ENCODE data around the gene CACNA1D.

CACNA1D gene

DNA sequence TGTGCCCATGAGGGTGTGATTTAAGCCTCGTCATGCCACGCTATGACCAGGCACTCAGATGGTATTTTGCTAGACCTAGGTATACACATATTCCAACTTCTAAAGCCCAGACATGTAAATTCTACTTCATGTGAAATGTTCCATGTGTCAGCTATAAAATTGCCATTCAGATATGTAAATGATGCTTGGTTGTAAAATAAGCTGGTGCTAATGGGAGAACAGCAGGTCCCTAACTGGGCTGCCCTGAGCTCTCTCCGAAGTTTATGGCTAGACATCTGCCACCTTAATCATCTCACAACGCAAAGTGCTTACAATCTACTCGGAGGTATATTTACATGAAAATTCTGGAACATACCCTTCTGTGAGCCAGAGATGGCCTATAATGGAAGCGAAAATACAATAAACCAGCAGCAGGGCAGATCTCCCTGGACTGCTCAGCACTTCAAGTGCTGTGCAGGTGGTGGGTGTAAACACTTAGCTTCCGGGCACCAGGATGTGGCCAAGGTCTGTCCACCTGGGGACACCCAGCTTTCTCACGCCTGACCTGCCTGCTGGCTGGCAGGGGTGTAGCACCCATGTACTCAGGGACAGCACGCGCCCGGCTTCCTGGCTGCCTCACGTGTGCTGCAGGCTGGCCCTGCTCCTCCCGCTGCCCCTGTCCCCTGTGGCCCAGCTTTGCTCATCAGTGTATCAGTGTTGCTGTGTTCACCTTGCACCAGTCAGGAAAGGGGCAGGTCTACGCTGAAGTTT lies 269.8 kb downstream of the CACNA1D start:
- peak; percentile 16 for DNase-seq

DNA sequence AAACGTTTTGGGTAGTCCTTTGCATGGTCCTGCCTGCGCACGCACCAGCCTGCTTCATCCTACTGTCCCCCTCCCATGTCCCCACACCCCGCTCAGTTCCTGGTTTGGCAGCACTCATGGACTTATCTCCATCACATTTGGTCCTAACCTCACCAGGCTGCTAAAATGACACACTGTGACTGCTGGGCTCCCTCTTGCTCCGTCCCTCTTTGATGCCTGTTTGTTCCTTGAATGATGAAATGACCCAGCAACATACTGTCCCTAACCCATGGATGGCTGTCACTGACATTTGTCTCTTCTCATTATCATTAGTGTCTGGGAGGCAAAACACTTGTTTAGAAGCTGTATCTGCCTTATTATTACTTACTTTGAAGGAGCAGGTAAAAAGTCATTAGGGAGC lies 271.3 kb downstream of the CACNA1D start:
- DNase-seq: no peak

DNA sequence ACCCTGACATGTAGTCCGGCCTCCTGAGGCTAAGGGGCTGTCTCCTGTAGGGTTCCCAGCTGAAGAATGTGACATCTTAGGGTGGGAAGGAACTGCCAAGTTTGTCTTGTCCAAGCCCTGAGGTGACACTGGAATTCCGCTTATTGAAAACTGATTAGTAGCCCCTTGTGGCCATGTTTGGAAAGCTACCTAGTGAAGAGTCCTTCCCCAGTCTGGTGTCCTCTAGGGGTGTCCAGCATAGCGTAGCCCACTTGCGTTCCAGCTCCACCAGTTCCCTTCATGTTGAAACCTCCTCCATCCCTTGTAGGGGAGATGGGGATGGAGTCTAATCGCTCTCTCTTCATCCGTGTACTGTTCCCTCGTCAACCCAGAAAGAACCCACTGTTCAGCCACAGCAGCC lies 272.3 kb downstream of the CACNA1D start:
- no peak for DNase-seq

DNA sequence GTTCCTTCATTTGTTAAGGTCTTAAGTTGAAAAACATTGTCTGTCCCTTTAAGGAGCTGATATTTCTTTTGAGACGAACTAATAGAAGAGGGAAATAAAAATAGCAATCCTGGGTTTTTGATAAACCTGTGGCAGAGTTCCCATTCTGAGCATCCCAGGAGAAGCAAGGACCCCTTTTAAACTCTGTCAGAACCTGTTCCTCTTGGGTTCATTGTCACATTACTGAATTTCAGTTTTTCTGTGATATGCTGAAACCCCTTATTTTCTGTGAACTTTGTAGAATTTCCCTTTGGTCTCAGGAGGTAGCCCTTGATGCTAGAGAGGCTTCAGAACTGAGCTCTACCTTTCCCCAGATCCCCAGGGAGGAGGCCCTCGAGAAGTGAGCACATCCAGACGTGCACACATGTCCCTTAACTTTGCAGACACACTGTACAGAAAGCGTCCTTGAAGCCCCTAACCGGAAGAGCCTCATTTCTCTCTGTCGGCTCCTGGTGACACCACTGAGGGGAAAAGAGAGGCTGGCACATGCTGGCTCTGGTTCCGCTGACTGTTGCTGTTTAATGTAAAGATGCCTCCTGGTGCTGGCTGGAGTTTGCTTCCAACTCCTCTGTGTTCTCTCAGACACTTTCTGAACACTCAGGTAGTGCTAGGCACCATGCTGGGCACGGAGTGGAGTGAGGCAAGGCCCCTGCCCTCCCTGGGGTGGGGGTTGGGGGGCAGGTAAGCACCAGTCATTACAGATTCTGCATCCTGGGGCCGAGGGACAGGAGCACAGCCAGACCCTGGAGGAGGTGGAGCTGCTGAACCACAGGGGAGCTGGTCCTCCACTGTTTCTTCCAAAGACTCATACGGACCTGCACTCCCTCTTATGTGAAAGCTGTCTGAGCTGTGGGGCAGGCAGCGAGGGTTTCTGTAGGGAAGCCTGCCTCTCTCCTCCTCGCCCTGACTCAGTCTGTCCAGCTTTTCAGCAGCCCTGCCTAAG lies 274.4 kb downstream of the CACNA1D start:
- DNase-seq: no peak

DNA sequence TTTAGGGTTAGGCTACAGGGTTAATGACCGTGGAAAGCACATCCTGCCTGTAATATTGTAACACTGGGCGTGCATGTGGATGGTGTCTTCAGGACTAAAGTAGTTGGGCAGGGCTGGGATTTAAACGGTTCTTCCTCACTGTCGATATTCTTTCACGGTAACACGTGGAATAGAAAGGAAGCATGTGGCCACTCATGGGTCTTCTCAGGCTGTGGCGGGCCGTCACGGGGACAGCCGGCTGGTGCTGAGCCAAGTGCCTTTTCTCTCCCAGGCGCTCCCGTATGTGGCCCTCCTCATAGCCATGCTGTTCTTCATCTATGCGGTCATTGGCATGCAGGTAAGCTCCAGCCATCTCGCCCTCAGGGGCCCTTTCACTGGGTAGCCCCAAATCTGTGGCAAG lies 278.2 kb downstream of the CACNA1D start:
- DNase-seq: no peak

DNA sequence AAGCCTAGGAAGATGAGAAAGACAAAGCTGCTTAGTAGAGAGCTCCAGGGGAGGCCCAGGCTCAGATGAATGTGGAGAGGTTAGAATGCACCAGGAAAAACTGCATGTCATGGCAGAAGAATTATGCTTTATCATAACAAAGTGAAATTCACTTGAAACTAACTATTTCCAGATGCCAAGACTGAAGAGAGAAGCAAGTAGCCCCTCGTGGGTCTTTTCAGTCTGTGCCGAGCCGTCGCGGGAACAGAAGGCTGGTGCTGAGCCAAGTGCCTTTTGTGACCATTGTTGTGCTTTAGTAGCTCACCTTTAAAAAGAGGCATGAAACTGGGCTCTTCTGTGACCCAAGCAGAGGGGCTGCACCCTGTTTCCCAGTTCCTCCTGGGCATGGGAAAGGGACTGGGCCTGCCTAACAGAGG lies 278.6 kb downstream of the CACNA1D start:
- no peak for DNase-seq

DNA sequence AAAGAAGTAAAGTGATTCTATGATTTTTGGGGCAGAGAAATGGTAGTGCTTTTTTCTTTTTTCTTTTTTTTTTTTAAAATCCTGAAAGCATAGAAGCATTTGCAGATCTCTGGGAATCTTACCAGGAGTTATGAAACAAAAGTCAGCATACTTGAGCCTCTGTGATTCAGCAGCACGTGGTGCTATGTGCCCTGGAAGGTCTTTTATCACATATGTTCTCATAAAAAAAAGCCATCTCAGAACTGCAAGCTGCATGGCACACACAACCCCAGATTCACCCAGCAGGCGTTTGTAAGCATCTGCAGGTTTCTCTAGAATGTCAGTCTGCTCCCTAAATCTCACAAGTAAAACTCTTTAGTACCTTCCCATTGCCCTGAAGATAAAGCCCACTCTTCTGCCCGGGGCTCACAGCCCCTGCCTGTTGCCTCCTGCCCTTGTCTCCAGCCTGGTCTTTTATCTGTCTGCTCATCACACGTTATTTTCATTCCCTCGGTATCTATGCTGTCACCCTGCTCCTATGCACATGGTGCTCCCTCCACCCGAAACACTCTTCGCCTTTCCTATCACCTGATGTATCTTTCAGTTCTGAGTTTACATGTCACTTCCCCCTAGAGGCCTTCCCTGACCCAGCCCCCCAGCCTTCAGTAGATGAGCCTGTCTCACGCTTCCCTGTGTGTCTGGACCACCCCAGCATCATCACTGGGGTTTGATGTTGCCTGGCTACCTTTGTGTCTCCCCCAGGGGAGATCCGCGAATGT lies 279.4 kb downstream of the CACNA1D start:
- no peak for DNase-seq

DNA sequence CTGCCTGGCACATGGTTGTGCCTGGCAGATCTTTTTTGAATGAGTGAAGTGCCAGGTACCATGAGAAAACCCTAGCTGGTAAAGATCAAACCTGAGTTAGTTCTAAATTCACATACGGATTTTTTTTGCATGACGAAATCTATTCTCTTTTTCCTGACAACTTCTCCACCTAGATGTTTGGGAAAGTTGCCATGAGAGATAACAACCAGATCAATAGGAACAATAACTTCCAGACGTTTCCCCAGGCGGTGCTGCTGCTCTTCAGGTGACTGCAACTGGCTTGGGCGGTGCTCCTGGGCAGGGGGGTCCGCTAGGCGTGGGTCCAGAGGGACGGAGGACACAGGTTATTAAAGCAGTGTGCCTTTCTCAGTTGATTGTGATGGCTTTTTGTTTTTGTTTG lies 280.0 kb downstream of the CACNA1D start:
- no peak for DNase-seq

DNA sequence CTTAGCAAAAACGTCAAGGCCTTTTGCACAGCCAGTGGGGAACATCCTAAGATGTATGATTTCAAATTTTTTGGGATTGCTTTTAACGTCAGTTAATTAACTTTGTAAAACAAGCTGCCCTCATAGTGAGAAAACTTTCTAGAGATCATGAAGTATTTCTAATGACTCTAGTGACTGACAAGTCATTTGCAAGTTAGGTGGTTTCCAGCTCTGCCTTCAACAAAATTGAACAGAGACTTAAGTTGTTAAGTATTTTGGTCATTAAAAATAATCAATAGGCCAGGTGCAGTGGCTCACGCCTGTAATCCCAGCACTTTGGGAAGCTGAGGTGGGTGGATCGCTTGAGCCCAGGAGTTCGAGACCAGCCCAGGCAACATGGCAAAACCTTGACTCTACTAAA lies 280.6 kb downstream of the CACNA1D start:
- no peak for DNase-seq

DNA sequence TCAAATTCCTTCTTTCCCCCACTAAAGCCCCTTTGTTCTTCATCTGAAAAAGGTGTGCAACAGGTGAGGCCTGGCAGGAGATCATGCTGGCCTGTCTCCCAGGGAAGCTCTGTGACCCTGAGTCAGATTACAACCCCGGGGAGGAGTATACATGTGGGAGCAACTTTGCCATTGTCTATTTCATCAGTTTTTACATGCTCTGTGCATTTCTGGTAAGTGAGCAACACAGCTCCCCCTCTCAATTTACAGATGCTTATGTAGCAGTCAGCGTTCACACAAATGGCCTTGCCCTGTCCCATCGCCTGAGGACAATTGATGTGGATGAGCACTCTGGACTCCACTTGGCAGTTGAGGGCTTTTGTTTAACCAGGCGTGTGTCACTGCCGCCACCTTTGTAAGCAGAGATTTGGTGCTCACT lies 281.4 kb downstream of the CACNA1D start:
- DNase-seq: no peak

DNA sequence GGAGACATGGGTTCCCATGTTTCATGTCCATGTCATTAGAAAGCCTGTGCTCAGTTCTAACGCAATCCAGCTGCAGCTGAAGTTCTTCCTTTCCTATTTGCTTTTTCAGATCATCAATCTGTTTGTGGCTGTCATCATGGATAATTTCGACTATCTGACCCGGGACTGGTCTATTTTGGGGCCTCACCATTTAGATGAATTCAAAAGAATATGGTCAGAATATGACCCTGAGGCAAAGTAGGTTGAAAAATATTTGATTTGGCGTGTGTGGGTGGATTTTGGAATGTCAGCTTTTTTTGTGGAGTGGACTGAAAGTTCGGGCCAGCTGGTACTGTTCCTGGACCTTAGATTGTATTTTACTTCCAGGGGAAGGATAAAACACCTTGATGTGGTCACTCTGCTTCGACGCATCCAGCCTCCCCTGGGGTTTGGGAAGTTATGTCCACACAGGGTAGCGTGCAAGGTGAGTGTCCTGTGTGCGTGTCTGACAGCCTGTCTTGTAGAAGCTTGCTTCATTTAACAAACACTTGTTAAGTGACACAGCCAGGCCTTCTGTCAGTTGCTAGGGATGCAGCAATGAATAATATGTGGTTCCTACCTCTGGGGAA lies 282.2 kb downstream of the CACNA1D start:
- DNase-seq: no peak

DNA sequence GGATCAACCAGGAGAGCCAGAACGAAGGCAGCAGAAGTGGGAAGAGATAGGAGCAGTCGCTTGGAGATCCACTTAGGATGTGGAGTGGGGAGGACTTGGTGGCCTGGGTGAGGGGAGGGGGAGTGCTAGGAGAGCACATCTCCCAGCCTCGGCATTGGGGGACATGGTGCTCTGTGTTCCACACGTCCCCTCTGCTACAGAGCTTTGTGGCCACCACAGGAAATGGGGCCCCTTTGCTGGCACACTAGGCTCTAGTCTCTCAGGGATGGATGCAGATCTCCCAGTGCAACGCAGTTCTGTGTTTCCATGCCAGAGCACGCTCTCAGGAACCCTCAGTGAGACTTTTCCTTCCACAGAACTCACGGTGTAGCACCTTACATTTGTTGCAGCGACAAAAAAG lies 283.1 kb downstream of the CACNA1D start:
- no peak for DNase-seq

DNA sequence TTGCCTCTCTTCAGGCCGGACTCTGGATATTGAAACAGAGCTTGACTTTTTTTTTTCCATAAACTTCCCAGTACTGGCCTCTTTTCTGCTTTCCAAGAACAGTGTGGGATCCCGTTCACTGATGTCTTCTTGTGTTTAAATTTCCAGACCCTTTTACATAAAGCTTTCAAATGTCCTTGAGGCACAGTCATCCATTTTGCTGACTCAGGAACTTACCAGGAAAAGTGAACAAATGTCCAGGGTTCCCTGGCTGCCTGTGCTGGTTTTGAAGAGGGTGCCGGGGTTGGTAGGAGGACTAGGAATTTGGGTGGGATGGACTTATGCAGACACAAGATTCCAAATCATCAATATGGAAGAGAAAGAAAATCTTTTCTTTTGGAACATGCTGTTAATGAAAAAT lies 283.7 kb downstream of the CACNA1D start:
- DNase-seq: no peak

DNA sequence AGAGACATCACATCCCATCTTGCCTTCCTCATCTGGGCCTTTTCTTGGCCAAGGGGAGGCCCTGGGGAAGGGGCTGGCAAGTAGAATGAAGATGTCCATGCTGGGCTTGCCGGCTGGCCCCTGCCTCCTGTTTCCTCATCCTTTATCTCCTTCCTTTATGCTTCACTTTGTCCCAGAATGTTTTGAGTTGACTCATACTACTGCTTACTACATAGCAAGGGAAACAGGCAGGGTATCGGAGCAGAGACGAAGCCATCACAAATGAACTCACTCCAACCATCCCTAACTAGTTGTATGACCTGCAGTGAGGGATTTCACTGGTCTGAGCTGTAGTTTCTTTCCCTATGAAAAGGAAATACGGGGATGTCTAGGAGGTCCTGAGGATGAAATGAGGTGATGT lies 285.8 kb downstream of the CACNA1D start:
- no peak for DNase-seq

DNA sequence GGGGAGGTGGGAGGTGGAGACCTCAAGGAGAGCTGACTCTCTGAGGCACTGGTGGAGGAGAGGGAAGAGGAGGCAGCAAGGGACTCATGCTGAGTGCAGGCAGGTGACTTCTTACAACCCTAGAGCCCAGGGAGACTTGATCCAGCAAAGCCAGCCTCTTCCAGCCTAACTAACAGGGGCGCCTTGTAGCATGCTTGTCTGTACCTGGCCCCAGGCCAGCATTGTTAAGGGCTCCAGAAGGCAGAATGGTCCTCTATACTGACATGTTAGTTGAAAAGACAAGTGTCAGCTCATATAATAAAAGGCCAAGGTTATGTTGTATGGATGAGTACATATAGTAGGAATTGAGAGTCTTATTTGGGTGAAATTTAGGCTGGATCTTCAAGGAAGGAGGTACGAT lies 286.4 kb downstream of the CACNA1D start:
- DNase-seq: no peak

DNA sequence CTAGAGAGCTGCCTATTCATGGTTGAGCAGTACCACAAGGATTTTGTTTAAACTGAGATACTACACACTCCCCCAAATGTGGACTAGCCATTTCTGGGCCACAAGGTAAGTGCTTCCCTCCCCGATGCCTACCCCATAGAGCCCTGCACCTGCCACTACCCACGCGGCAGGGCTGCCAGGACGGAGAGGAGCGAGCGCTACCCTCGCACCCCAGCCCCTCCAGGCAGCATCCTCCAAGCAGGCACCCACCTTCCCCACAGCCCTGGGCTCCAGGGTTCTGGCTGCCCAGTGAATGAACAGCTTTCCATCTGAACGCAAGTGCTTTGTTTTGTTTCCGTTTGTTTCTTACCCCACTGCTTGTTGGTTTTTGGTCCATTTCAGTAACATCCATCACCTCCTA lies 292.6 kb downstream of the CACNA1D start:
- DNase-seq: no peak

DNA sequence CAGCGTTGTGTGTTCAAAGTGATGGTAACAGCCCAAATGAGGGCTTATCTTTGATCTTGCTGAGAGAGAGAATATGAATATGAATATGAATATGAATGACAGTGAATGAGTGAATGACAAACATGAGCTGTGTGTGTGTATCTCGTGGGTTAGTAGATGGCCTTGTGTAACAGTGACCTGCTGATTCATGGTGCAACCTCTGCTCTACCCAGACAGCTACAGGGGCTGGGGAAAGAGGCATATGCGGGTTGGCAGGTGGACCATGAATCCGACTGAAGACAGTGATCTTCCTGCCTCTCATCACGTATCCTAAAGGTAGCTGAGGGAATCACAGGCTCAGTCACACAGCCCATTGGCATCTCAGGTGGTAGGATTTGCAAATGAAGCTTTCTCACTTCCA lies 293.6 kb downstream of the CACNA1D start:
- DNase-seq: no peak

DNA sequence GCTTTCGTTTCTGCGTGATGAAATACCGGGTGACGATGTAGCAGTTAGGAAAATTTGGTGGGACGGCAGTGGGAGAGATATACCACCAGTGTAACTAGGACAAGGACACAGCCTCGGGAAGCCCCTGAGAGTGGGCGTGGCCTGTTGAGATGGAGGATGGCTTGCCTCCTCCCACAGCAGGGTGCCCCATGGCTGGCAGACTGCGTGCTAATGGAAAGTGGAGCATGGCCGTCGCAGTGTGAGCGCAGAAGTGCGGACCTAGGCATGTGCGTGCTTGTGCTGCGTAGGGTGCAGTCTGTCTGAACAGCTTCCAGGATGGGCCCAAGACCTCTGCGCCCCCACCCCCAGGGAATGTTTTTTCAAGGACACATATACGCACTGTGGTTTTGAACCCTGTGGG lies 295.0 kb downstream of the CACNA1D start:
- DNase-seq: no peak

DNA sequence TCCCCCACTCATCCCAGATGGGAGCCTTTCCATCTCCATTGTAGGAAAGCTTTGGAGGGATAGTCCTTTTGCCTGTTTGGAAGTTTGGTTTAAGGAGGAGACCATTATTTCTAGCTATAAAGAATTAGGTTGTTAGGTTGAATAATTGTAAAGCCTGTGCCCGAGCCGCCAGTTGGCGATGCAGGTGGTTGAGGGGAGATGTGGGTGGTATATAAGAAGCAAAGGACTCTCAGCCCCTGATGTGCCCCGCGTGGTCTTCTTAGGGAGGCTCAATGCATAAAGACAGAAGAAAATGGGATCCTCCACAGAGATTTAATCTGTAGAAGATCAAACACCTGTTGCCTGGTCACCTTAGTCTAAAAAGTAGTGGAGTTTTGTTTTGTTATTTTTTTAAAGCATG lies 296.1 kb downstream of the CACNA1D start:
- no peak for DNase-seq

DNA sequence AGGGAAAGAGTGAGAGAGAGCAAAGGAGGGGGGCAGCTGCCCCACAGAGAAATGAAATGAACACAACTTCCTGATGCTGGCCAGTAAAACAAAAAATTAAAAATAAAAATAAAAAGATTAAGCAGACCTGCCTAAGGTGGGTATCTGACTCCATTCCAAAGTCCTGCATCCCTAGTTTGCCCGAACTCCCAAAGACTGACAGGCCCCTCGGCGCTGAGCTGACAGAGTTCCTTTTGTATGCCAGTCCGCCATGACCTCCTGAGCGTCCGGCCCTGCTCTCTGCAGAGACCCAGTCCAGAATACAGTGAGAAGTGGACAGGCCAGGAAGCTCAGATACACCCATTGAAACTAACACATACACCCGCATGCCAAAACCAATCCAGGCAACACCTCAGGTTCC lies 296.9 kb downstream of the CACNA1D start:
- DNase-seq: no peak

DNA sequence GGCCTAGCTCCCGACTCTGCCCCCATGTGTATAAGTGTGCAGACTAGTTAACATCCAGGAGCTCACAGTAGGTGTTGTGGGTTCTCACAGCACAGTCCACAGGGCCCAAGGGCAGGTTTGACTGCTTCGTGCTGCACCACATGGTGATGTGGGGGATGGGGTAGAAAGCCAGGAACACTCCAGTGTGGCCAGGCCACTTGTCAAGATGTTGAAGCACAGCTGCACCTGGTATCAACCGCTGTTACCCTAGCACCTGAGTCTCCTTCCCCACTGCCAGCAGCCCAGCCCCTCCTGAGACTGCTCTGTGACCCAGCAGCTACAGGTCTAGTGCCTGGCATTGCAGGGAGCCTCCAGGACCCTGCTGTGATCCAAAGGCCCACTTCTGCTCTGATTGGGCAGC lies 298.5 kb downstream of the CACNA1D start:
- no peak for DNase-seq

DNA sequence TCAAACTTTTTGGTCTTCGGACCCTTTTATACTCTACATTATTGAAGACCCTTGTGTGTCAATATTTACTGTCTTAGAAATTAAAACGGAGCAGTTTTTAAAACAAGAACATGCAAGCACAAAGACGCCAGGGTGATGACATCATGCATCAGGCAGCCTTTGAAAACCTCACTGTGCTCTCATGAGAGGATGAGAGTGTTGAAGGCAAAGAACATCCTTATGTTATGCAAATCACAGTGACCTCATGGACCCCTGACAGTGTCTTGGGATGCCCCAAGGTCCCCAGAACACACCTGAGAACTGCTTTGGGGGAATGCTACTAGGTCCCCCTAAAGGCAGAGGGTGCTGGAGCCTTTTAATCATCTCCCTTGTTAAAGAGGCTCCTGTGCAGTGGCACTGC lies 300.2 kb downstream of the CACNA1D start:
- DNase-seq: no peak

DNA sequence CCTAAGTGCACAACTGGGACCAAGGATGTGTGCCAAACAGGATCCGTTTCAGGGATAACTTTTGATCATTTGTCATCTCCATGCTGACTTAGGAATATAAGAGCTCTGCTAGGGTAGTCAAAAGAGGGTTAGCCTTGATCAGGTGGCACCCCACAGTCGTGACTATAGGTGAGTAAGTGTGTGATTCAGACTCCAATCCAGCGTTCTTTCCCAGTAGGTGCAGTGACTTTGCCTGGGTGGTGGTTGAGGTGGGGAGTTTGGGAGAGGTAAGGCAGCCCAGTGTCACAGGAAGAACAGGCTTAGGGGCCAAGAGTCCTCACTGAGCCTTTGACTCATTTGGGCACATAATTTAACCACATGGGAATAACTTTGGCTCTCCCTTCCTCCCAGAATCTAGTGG lies 300.8 kb downstream of the CACNA1D start:
- no peak for DNase-seq

Data from RPMI8226 (cell line).